HCT116 (cell line): ENCODE data around the gene CYTL1.

Source experiments
- POLR2A ChIP-seq: IDR thresholded peaks from 2 replicates; pipeline ENCODE4 v1.7.0; 2011; ENCODE audit warnings: borderline replicate concordance; ENCODE audit not compliant: insufficient read depth, insufficient read length; ENCODE audit errors: extremely low read depth
- TF ChIP-seq, protein P1 (sequence below), 3 experiments: fragments of 200-600 bp in 1 of 3; sonication (generic) in 1 of 3; IDR thresholded peaks in 2 of 3; conservative IDR thresholded peaks in 1 of 3; 2 replicates each; pipeline ENCODE4 v1.5.1; 2012 to 2017; ENCODE audit warnings: low read depth in 2 of 3, low read length in 2 of 3, antibody characterized with exemption in 1 of 3, borderline replicate concordance in 1 of 3, control low read depth in 1 of 3, mild to moderate bottlenecking in 1 of 3, mixed read lengths in 1 of 3, mixed run types in 1 of 3, moderate library complexity in 1 of 3; ENCODE audit not compliant: insufficient read depth in 1 of 3
- TF ChIP-seq, protein P2 (sequence below): IDR thresholded peaks from 2 replicates; pipeline ENCODE4 v1.6.1; 2012; ENCODE audit warnings: low read depth

DNA sequence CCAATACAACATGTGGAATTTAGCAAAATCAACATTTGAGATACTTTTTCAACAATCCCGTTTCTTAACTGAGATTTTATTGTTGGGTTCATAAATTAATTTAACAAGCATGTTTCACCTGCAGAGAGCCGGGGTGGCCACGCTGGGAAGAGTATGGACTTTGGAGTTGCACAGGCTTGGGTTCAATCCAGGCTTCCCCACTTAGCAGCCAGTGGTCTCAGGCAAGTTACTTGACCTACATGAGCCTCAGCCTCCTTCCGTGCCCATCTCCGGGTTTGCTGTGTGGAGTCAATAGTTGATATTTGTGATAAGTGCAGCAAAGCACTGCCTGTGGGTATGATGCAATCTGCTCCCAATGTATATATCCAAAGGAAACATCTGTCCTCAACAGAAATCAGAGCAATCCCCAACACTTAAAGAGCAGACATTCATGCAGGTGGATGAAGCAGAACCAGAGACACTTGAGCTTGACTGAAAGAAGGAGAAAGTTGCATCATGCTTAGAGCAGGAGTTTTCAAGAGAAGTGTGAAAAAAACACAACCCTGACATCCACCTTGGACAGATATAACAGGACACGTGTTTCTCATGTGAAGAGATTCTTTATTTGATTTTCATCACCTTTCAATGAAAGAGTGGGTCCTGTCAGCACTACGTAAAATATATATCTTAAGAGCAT is 5.1 kb downstream of the CYTL1 start:
- TF ChIP-seq, protein P1, sequence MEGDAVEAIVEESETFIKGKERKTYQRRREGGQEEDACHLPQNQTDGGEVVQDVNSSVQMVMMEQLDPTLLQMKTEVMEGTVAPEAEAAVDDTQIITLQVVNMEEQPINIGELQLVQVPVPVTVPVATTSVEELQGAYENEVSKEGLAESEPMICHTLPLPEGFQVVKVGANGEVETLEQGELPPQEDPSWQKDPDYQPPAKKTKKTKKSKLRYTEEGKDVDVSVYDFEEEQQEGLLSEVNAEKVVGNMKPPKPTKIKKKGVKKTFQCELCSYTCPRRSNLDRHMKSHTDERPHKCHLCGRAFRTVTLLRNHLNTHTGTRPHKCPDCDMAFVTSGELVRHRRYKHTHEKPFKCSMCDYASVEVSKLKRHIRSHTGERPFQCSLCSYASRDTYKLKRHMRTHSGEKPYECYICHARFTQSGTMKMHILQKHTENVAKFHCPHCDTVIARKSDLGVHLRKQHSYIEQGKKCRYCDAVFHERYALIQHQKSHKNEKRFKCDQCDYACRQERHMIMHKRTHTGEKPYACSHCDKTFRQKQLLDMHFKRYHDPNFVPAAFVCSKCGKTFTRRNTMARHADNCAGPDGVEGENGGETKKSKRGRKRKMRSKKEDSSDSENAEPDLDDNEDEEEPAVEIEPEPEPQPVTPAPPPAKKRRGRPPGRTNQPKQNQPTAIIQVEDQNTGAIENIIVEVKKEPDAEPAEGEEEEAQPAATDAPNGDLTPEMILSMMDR (IDR thresholded peaks at IDR 0.05 in 2 of 3, conservative IDR thresholded peaks at IDR 0.05 in 1 of 3; ENCODE audit: borderline replicate concordance in 1 of 3, insufficient read depth in 1 of 3, low read depth in 2 of 3, low read length in 2 of 3): no peak
- TF ChIP-seq, protein P2, sequence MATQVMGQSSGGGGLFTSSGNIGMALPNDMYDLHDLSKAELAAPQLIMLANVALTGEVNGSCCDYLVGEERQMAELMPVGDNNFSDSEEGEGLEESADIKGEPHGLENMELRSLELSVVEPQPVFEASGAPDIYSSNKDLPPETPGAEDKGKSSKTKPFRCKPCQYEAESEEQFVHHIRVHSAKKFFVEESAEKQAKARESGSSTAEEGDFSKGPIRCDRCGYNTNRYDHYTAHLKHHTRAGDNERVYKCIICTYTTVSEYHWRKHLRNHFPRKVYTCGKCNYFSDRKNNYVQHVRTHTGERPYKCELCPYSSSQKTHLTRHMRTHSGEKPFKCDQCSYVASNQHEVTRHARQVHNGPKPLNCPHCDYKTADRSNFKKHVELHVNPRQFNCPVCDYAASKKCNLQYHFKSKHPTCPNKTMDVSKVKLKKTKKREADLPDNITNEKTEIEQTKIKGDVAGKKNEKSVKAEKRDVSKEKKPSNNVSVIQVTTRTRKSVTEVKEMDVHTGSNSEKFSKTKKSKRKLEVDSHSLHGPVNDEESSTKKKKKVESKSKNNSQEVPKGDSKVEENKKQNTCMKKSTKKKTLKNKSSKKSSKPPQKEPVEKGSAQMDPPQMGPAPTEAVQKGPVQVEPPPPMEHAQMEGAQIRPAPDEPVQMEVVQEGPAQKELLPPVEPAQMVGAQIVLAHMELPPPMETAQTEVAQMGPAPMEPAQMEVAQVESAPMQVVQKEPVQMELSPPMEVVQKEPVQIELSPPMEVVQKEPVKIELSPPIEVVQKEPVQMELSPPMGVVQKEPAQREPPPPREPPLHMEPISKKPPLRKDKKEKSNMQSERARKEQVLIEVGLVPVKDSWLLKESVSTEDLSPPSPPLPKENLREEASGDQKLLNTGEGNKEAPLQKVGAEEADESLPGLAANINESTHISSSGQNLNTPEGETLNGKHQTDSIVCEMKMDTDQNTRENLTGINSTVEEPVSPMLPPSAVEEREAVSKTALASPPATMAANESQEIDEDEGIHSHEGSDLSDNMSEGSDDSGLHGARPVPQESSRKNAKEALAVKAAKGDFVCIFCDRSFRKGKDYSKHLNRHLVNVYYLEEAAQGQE: no peak
- TF ChIP-seq POLR2A: no peak
